ENCODE results near the gene PCDHGA11. TPM values are rescaled to one million over a fixed set of nuclear protein-coding genes. Genes with fewer than 3 reads are reported as not detected.
"Not testable (repeated sequence)": the region's sequence is repeated elsewhere in the genome, so short reads cannot be mapped to it uniquely, and the experiment has no call there.

The PCDHGA11 gene
- total RNA-seq, 1 donor from 2014 or later = 2.6 TPM

DNA sequence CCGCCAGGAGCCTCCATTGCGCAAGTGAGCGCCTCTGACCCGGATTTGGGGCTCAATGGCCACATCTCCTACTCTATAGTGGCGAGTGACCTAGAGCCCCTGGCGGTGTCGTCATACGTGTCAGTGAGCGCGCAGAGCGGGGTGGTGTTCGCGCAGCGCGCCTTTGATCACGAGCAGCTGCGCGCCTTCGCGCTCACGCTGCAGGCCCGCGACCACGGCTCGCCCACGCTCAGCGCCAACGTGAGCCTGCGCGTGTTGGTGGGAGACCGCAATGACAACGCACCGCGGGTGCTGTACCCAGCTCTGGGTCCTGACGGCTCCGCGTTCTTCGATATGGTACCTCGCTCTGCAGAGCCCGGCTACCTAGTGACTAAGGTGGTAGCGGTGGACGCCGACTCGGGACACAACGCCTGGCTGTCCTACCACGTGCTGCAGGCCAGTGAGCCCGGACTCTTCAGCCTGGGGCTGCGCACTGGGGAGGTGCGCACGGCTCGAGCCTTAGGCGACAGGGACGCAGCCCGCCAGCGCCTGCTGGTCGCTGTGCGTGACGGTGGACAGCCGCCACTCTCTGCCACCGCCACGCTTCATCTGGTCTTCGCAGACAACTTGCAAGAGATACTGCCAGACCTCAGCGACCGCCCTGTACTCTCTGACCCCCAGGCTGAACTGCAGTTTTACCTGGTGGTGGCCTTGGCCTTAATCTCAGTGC lies 11.1 kb upstream of the PCDHGA11 start:
- H3K36me3 ChIP-seq = no peaks in the 10 kb centered on the region
- TF ChIP-seq, protein P1, sequence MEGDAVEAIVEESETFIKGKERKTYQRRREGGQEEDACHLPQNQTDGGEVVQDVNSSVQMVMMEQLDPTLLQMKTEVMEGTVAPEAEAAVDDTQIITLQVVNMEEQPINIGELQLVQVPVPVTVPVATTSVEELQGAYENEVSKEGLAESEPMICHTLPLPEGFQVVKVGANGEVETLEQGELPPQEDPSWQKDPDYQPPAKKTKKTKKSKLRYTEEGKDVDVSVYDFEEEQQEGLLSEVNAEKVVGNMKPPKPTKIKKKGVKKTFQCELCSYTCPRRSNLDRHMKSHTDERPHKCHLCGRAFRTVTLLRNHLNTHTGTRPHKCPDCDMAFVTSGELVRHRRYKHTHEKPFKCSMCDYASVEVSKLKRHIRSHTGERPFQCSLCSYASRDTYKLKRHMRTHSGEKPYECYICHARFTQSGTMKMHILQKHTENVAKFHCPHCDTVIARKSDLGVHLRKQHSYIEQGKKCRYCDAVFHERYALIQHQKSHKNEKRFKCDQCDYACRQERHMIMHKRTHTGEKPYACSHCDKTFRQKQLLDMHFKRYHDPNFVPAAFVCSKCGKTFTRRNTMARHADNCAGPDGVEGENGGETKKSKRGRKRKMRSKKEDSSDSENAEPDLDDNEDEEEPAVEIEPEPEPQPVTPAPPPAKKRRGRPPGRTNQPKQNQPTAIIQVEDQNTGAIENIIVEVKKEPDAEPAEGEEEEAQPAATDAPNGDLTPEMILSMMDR (IDR thresholded peaks at IDR 0.05) = no peak
- ATAC-seq (no peak), DNase-seq (no peak)
- H3K27me3 ChIP-seq = peaks cover 11% of the 10 kb centered on the region
- no peaks in the 10 kb centered on the region for H3K4me1 ChIP-seq
- intact Hi-C loops (cut with DNase I) = no loop called here
- peaks cover 50% of the 10 kb centered on the region for H3K9me3 ChIP-seq
- no peak overlapping the region for H3K4me3 ChIP-seq
- no peak overlapping the region for H3K27ac ChIP-seq

DNA sequence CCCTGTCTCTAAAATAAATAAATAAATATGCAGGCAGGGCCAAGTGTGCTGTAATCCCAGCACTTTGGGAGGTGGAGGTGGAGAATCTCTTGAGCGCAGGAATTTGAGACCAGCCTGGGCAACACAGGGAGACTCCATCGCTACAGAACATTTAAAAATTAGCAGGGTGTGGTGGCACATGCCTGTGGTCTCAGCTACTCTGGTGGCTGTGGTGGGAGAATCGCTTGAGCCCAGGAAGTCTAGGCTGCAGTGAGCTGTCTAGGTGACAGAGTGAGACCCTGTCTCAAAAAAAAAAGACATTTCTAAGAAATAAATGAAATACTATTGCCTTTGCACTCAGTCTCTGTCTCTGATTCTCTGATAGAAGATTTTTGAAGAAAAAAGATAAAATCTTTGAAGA lies 9.3 kb upstream of the PCDHGA11 start:
- Histone ChIP-seq H3K4me1 (no peaks in the 10 kb centered on the region), H3K9me3 (peaks cover 49% of the 10 kb centered on the region), H3K27ac (no peak overlapping the region), H3K4me3 (no peak overlapping the region), H3K36me3 (no peaks in the 10 kb centered on the region), H3K27me3 (peaks cover 11% of the 10 kb centered on the region)
- intact Hi-C loops (cut with DNase I) = no loop called here
- no peak for DNase-seq
- TF ChIP-seq, protein P1 (IDR thresholded peaks at IDR 0.05) = no peak
- ATAC-seq = no peak

DNA sequence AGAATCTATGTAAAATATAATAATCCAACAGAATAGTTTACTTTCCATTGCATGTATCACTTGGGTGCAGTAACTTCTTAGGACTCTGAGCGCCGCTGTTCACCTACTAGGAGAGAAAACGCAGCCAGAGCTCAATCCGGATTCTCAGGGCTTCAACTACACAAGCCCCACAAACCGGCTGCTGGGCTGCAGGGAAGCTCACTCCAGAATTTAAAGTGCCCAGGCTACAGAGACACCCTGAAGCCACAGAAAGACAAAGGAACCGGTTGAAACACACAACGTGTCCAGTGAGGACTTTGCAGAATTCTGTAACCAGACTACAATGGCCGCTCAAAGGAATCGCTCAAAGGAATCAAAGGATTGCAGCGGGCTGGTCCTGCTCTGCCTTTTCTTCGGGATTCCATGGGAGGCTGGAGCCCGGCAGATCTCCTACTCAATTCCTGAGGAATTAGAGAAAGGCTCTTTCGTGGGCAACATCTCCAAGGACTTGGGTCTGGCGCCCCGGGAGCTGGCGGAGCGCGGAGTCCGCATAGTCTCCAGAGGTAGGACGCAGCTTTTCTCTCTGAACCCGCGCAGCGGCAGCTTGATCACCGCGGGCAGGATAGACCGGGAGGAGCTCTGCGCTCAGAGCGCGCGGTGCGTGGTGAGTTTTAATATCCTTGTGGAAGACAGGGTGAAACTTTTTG lies 7.9 kb upstream of the PCDHGA11 start, which contains the start of gene PCDHGA10:
Gene PCDHGA10 (plus strand): TSS at position 134 of the 686 bp plus-strand sequence. CDS start 189 bp downstream, at position 323.
- peak; percentile 79 for ATAC-seq
- Histone ChIP-seq H3K27me3 (peaks cover 11% of the 10 kb centered on the region), H3K36me3 (no peaks in the 10 kb centered on the region), H3K27ac (no peak within 1 kb of the TSS), H3K9me3 (peaks cover 55% of the 10 kb centered on the region), H3K4me1 (no peaks in the 10 kb centered on the region), H3K4me3 (peak within 1 kb of the TSS; percentile 39)
- TF ChIP-seq, protein P1 (IDR thresholded peaks at IDR 0.05) = peak; percentile 56
- intact Hi-C loops (cut with DNase I) = no loop called here
- no peak for DNase-seq

DNA sequence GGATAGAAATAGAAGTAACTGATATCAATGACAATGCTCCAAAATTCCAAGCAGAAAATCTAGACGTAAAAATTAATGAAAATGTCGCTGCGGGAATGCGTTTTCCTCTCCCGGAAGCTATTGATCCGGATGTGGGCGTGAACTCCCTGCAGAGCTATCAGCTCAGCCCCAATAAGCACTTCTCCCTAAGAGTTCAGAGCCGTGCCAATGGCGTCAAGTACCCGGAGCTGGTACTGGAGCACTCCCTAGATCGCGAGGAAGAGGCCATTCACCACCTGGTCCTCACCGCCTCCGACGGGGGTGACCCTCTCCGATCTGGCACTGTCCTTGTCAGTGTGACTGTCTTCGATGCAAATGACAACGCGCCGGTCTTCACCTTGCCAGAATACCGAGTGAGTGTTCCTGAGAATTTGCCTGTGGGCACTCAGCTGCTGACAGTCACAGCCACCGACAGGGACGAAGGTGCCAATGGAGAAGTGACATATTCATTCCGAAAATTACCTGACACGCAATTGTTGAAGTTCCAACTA lies 7.2 kb upstream of the PCDHGA11 start:
- Histone ChIP-seq H3K27ac (no peak overlapping the region), H3K9me3 (peaks cover 53% of the 10 kb centered on the region), H3K4me3 (peak overlapping the region; percentile 39), H3K36me3 (no peaks in the 10 kb centered on the region), H3K4me1 (no peaks in the 10 kb centered on the region), H3K27me3 (peaks cover 11% of the 10 kb centered on the region)
- intact Hi-C loops (cut with DNase I) = no loop called here
- DNase-seq (no peak), ATAC-seq (no peak)
- TF ChIP-seq, protein P1 (IDR thresholded peaks at IDR 0.05) = no peak

DNA sequence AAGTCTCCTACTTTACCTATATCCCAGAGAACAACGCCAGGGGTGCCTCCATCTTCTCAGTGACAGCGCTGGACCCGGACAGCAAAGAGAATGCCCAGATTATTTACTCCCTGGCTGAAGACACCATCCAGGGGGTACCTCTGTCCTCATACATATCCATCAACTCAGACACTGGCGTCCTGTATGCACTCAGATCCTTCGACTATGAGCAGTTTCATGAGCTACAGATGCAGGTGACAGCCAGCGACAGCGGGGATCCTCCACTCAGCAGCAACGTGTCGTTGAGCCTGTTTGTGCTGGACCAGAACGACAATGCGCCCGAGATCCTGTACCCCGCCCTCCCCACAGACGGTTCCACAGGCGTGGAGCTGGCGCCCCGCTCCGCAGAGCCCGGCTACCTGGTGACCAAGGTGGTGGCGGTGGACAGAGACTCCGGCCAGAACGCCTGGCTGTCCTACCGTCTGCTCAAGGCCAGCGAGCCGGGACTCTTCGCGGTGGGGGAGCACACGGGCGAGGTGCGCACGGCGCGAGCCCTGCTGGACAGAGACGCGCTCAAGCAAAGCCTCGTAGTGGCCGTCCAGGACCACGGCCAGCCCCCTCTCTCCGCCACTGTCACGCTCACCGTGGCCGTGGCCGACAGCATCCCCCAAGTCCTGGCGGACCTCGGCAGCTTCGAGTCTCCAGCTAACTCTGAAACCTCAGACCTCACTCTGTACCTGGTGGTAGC lies 6.1 kb upstream of the PCDHGA11 start:
- not testable (repeated sequence) for H3K4me3 ChIP-seq
- H3K9me3 ChIP-seq = peaks cover 53% of the 10 kb centered on the region

DNA sequence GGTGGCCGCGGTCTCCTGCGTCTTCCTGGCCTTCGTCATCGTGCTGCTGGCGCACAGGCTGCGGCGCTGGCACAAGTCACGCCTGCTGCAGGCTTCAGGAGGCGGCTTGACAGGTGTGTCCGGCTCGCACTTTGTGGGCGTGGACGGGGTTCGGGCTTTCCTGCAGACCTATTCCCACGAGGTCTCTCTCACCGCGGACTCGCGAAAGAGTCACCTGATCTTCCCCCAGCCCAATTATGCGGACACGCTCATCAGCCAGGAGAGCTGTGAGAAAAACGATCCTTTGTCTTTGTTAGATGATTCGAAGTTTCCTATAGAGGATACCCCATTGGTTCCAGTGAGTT lies 5.6 kb upstream of the PCDHGA11 start:
- DNase-seq; H3K27ac ChIP-seq; intact Hi-C loops (cut with DNase I); ATAC-seq; H3K36me3 ChIP-seq; H3K4me3 ChIP-seq; H3K4me1 ChIP-seq: not testable (repeated sequence)
- Histone ChIP-seq H3K9me3 (peaks cover 55% of the 10 kb centered on the region), H3K27me3 (peaks cover 12% of the 10 kb centered on the region)

More for the DNA sequence above, 6.1 kb upstream of the PCDHGA11 start:
- intact Hi-C loops (cut with DNase I); DNase-seq; ATAC-seq; H3K4me1 ChIP-seq; H3K27ac ChIP-seq; H3K36me3 ChIP-seq: not testable (repeated sequence)
- H3K27me3 ChIP-seq = peaks cover 16% of the 10 kb centered on the region

Measured in upper lobe of right lung (tissue), 1 donor.